HepG2 (cell line): Measurements from ENCODE around the gene FMNL2. TPM values are rescaled to one million over a fixed set of nuclear protein-coding genes. Genes with fewer than 3 reads are reported as not detected.

Experiments used
- AHDC1 ChIP-seq: sonication (generic); formaldehyde crosslinking; IDR thresholded peaks from 2 replicates; pipeline ENCODE4 v1.5.1; 2020; ENCODE audit warnings: mild to moderate bottlenecking, missing genetic modification reagents, borderline replicate concordance
- MEIS2 ChIP-seq: sonication (generic); formaldehyde crosslinking; IDR thresholded peaks from 2 replicates; pipeline ENCODE4 v1.9.0; 2021; ENCODE audit warnings: mild to moderate bottlenecking, missing genetic modification reagents
- TEF ChIP-seq: sonication (generic); formaldehyde crosslinking; IDR thresholded peaks from 2 replicates; pipeline ENCODE4 v1.5.0; 2020; ENCODE audit warnings: missing genetic modification reagents
- YY1 ChIP-seq: IDR thresholded peaks from 2 replicates; pipeline ENCODE4 v1.6.1; 2011; ENCODE audit warnings: low read length, low read depth, moderate library complexity, mild to moderate bottlenecking; ENCODE audit not compliant: insufficient read depth, insufficient replicate concordance
- ZNF562 ChIP-seq: sonication (generic); formaldehyde crosslinking; IDR thresholded peaks from 2 replicates; pipeline ENCODE4 v1.8.0; 2022; ENCODE audit warnings: missing genetic modification reagents, borderline replicate concordance
- ZNF597 ChIP-seq: sonication (generic); formaldehyde crosslinking; IDR thresholded peaks from 2 replicates; pipeline ENCODE4 v1.5.0; 2020; ENCODE audit warnings: missing genetic modification reagents
- ZNF800 ChIP-seq: sonication (generic); formaldehyde crosslinking; IDR thresholded peaks from 2 replicates; pipeline ENCODE4 v1.4.0; 2020; ENCODE audit warnings: missing genetic modification reagents
- polyA plus RNA-seq, 8 experiments: library from polyadenylated mRNA; depleted of rRNA in 3 of 8; stranded (reverse) in 7 of 8; unstranded in 1 of 8; fragments of >200 nt; fragmentation: Illumina TruSeq in 4 of 8; extraction: Trizol in 4 of 8; gene quantifications; 2 replicates each; pipeline versions ENCODE4 v1.2.1 to v1.2.3, GENCODE V29; 2011 to 2016; ENCODE audit warnings: low read depth in 4 of 8, missing spikeins in 1 of 8, mixed read lengths in 1 of 8; ENCODE audit not compliant: insufficient read depth in 1 of 8
- small RNA-seq, 3 experiments: library from RNA; depleted of rRNA; stranded (forward); fragments of <200 nt; gene quantifications; one replicate each; pipeline ENCODE3, GENCODE V24; 2012; ENCODE audit warnings: low read depth in 2 of 3, low replicate concordance in 1 of 3; ENCODE audit not compliant: insufficient read length in 3 of 3, insufficient read depth in 2 of 3
- total RNA-seq, 5 experiments: library from RNA; depleted of rRNA; stranded (reverse); fragments of >200 nt; fragmentation: Illumina TruSeq; extraction: Trizol; gene quantifications; 2 replicates each; pipeline ENCODE4 v1.2.3, GENCODE V29; 2016; ENCODE audit warnings: low read depth in 1 of 5

The FMNL2 gene
- total and polyA plus RNA-seq, 2 of the 13 experiments (the other 11 are each of a cell fraction or from before 2014, with no cell fraction given), result 66.5 to 67.7 TPM

GRCh38 chr2:152696476-152696875, 361.5 kb downstream of the FMNL2 start (continued):
- TF ChIP-seq ZNF597 (CRISPR knock-in tag) (no peak), ZNF800 (CRISPR knock-in tag) (no peak), TEF (CRISPR knock-in tag) (no peak), MEIS2 (CRISPR knock-in tag) (no peak), AHDC1 (no peak), ZNF562 (CRISPR knock-in tag) (no peak), YY1 (no peak)

Small RNAs within 50 kb of the gene (small RNA-seq; reads per million reads assigned to genes)
- gene AC012443.1, result 0 reads per million in 3 experiments

Other genes with a start within 250 kb of the FMNL2 start
- gene CACNB4, start 236.1 kb upstream of the FMNL2 start, total RNA-seq (2016; rRNA removed; fragmentation: Illumina TruSeq; extraction: Trizol), result 9.5 and 14.3 TPM in 2 replicates
- 3.9 and 5.1 TPM in 2 replicates for gene CACNB4, start 236.1 kb upstream of the FMNL2 start, polyA plus RNA-seq (2011; rRNA removed)
- gene STAM2, start 159.4 kb upstream of the FMNL2 start, total RNA-seq (2016; rRNA removed; fragmentation: Illumina TruSeq; extraction: Trizol), result 24.1 and 29.2 TPM in 2 replicates
- gene STAM2, start 159.4 kb upstream of the FMNL2 start, polyA plus RNA-seq (2011; rRNA removed), result 12.6 and 14.7 TPM in 2 replicates